HuH-7 (cell line): ENCODE data around the gene DPP3.

Experiments used
- DNase-seq: peaks from one replicate; pipeline ENCODE4 v3.0.0; 2011; ENCODE audit warnings: low spot score

The DPP3 gene

DNA sequence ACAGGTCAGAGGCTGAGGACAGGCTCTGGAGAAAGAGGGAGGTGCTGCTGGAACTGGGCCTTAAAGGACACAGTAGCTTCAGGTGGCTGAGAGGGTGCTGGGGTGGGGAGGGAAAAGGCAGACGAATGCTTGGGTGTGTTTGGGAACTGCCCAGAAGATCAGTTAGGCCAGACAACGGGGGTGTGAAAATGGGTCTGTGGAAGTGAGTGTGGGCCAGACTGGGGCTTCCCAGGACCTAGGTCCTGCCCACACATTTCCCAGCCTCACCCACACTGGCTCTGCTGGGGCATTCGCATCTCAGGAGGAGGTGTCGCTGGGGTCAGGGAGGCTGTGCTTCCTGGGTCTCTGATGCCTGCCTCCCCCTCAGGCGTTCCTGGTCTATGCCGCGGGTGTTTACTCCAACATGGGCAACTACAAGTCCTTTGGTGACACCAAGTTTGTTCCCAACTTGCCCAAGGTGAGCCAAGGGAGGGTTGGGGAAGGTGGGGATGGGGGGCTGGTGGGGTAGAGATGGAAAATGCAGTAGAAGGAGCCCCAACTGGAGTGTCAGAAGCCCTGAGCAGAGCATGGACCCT, 4.7 kb downstream of the DPP3 start:
- DNase-seq, result no peak

DNA sequence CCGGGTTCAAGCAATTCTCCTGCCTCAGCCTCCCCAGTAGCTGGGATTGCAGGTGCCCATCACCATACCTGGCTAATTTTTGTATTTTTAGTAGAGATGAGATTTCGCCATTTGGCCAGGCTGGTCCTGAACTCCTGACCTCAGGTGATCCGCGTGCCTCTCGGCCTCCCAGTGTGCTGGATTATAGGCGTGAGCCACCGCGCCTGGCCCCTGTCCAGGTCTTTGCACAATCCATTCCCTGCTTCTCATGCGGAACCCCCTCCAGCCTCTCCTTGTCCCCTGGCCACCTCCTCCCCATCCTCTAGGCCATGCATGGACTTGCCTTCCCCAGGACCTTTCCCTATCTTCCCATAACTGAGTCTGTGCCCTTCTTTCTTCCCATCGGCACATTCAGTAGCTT, 8.7 kb downstream of the DPP3 start:
- DNase-seq, result no peak

DNA sequence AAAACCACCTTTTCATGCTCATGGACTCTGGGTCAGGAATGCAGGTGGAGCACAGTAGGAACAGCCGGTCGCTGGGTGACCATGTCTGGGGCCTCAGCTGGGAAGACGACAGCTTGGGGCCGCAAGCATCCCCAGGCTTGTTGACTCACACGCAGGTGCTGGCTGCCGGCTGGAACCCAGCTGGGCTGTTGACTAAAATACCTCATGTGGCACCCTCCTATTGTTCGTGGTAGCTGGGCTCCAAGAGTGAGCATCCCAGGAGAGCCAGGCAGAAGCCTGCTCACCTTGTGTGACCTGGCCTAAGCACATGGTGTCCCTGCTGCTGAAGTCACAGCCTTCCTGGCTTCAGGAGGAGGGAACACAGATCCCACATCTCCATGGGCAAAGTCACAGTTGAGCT, 9.4 kb downstream of the DPP3 start:
- DNase-seq, result no peak

DNA sequence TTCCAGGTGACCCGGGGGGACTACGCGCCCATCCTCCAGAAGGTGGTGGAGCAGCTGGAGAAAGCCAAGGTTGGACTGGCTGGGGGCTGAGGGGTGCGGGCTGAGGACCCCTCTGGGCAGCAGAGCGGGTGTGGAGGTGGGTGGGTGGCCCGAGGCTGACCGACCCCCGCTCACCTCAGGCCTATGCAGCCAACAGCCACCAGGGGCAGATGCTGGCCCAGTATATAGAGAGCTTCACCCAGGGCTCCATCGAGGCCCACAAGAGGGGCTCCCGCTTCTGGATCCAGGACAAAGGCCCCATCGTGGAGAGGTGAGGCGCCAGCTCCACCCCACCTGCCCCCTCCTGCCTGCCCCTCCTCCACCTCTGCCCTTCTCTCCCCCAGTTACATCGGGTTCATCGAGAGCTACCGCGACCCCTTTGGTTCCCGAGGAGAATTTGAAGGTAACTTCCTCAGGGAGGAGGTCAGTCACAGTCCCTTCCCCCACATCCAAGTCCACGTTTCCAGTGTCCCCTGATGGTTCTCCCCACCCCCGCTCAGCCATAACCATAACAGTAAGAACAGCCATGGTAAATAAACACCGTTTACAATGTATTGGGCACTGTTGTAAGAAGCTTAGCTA, 11.2 kb downstream of the DPP3 start:
- DNase-seq, result peak; percentile 98

DNA sequence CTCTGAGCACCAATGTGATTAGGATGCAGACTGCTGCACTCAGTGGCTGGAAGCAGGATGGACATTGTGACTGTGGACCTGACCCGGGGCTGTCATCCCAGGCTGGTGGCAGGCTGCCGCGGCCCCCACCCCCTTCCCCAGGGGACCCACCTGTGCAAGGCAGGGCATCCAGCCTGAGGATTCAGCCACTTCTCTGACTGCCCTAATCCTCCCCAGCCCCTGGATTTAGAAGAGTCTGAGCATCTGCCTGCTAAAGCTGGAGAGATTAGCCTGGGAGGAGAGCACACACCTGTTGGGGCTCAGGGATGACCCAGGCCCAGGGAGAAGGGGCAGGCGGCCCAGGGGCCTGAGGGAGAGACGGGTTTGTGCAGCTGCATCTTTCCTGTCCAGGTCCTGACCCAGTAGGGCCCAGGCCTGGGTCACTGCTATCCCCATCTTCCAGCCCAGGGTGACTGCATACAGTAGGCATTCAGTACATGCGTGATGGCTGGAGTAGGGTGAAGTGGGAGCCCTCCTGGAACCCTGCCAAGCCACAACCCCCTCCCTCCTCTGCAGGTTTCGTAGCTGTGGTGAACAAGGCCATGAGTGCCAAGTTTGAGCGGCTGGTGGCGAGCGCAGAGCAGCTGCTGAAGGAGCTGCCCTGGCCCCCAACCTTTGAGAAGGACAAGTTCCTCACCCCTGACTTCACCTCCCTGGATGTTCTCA, 12.1 kb downstream of the DPP3 start:
- DNase-seq, result no peak

DNA sequence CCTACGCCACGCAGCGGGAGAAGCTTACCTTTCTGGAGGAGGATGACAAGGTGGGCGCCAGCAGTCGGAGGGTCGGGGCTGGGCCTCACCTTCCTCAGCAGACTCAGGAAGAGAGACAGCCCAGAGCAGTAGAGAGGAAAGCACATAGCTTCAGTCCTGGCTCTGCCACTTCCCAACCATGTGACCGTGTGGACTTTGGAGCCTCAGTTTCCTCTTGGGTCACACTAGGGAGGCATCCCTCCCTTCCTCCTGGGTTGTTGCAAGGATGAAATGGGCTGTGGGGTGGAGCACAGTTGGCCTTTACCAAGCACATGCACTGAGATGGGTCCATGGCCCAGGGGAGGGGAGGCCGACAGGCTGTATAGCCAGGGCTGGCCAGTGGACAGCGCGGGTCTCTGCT, 12.9 kb downstream of the DPP3 start:
- no peak for DNase-seq

DNA sequence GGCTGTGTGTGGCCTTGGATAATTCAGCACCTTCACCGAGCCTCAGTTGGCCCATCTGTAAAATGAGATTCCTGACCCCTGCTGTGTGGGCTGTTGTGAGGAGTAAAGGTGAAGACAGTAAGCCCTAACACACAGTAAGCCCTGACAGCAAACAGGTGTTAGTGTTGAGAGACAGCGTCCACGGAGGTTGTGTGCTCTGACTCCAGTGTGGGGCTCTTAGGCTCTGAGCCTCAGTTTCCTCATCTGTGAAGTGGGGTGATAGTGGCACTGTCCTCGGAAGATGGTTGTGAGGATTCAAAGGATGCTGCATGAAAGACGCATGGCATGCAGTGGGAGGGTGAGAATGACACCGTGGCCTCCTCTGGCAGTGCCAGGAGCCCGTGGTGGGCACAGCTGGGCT, 14.2 kb downstream of the DPP3 start:
- no peak for DNase-seq

DNA sequence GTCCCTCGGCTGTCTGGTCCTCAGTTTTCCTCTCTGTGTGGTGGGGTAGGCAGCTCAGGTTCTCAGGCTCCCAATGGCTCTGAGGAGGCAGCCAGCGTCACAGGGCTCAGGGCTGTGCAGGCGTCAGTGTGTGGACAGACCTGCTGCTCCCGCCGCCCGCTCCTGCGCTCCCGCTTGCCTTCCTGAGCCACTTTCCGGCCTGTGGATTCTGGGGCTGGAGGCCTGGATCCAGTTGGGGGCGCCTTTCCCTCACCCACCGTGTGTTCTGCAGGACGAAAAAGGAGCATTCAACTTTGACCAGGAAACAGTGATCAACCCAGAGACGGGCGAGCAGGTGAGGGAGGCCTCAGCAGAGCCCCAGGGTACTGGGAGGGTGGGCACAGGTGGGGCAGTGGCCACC, 14.7 kb downstream of the DPP3 start:
- DNase-seq, result peak; percentile 88

DNA sequence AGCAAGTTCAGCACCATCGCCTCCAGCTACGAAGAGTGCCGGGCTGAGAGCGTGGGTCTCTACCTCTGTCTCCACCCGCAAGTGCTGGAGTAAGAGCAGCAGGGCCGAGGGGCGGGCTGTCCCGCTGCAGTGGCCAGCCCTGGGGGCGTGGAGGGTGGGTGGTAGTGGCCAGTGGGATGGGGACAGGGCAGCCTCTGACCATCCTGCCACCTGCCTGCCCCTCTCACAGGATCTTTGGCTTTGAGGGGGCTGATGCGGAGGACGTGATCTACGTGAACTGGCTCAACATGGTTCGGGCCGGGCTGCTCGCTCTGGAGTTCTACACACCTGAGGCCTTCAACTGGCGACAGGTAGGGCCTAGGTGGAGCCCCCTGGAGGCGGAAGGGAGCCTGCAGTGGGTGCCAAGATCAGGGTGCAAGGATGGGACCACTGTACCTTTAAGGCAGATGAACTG, 15.2 kb downstream of the DPP3 start:
- DNase-seq, result no peak

DNA sequence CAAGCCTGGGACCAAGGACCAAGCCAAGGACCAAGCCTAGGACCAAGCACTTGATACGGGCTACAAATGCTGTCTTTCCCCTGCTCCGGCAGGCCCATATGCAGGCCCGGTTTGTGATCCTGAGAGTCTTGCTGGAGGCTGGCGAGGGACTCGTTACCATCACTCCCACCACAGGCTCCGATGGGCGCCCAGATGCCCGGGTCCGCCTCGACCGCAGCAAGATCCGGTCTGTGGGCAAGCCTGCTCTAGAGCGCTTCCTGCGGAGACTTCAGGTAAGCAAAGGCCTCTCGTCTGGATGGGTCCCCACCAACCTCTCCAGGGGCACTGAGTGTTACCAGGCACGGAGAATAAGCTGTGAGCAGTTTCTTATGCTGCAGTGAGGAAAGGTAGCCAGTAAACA, 17.0 kb downstream of the DPP3 start:
- DNase-seq, result no peak

DNA sequence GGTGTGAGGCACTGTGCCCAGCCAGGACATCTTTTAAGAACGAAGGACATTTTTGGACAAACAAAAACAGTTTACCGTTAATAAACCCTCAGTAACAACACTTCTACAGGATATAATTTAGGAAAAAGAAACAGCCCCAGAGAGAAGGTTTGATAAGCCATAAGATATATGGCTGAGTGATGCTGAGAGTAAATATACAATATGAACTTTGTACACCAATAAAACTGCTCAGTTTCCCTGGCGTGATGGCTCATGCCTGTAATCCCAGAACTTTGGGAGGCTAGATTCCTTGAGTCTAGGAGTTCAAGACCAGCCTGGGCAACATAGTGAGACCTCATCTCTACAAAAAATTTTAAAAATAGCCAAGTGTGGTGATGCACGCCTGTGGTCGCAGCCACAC, 18.3 kb downstream of the DPP3 start:
- peak; percentile 89 for DNase-seq

DNA sequence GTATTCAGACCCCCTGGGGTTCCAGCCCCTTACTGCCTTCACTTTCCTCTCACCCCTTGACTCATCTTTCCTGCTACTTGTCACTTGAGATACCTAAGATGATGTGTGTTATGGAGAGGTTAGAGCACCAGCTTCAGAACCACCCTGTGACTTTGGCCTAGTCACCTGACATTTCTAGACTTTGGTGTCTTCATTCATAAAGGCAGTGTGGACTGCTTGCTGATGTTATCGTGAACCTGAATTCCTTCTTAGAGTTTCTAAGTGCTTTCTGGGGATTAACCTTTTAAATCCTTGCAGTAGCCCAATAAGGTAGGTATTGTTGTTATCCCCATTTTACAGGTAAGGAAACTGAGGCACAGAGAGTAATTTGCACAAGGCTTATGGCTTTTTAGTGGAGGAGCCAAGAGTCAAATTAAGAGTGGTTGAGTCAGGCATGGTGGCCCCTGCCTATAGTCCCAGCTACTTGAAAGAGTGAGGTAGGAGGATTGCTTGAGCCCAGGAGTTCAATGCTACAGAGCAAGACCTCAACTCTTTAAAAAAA, 25.1 kb downstream of the DPP3 start:
- DNase-seq, result no peak

DNA sequence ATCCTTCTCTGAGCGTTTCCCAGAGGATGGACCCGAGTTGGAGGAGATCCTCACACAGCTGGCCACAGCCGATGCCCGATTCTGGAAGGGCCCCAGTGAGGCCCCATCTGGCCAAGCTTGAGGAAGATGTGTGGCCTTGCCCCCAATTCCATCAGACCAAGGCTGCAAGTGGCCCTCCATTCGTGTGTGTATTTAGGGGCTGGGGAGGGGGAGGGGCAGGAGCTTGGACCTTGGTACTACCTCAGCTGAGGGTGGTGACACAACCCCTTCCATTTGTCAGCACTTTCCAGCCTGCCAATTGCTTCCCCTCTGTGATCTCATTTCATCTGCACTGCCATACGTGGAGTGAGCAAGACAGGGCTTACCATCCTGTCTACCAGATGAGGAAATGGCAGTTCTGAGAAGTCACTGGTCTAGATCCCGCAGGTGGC, 28.9 kb downstream of the DPP3 start:
- no peak for DNase-seq

DNA sequence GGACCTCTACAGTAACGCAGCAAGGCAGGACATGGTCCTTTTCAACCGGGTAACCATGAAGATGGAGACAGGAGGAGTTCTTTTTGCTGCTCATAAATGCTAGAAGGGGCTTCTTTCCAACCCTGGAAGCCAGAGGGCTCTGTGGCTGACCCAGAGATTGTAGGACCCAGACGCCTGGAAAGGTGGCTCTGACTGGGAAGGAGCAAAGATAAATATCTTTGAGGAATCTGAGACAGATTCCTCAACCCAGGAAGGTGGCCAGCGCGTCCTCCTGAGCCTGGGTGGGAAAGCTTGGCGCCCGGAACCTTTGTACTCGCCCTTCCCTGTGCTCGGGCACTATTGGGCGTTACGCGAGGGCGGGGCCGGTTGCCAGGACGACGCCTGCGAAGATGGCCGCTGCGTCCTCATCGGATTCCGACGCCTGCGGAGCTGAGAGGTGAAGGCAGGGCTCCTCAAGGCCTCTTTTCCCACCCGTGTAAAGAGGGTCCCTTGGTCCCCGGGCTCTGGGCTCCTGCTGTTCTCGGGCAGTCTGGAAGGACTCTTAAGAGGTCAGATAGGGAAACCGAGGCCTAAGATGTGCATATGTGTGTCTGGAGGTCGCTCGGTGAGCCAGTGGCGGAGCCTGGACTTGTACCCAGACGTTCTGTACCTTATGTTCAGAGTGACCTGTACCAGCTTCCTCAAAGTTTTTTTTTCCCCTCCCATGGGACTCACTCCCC, 30.2 kb downstream of the DPP3 start, which contains the start of gene BBS1:
TSS of gene BBS1 (plus strand) at position 365 of the 719 bp plus-strand sequence. CDS start at position 390, 25 bp downstream.
- DNase-seq, result peak; percentile 100

DNA sequence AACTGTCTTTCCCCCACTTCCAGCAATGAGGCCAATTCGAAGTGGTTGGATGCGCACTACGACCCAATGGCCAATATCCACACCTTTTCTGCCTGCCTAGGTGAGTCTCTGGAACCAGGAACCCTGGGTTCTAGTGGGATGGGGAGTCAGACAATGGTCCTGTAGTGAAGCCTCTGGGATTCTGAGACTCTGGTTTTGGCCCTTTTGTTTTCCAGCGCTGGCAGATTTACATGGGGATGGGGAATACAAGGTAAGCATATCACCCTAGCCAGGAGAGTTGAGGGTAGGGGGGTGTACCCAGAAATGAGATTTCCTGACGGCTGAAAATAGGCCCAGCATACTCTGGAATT, 30.7 kb downstream of the DPP3 start:
- no peak for DNase-seq

DNA sequence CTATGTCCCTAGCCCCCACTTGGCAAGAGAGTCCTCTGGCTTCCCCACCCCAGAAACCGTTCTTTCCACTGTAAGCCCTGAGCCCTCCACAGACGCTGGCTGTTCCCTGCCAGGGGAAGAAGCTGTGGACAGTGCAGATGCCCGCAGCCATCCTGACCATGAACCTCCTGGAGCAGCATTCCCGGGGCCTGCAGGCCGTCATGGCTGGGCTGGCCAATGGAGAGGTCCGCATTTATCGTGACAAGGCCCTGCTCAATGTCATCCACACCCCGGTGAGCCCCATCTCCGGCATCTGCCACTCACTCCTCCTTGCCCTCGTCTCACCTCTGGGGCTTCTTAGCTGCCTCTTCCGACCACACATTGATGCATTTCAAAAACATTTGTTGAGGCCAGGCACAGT, 43.4 kb downstream of the DPP3 start:
- no peak for DNase-seq

DNA sequence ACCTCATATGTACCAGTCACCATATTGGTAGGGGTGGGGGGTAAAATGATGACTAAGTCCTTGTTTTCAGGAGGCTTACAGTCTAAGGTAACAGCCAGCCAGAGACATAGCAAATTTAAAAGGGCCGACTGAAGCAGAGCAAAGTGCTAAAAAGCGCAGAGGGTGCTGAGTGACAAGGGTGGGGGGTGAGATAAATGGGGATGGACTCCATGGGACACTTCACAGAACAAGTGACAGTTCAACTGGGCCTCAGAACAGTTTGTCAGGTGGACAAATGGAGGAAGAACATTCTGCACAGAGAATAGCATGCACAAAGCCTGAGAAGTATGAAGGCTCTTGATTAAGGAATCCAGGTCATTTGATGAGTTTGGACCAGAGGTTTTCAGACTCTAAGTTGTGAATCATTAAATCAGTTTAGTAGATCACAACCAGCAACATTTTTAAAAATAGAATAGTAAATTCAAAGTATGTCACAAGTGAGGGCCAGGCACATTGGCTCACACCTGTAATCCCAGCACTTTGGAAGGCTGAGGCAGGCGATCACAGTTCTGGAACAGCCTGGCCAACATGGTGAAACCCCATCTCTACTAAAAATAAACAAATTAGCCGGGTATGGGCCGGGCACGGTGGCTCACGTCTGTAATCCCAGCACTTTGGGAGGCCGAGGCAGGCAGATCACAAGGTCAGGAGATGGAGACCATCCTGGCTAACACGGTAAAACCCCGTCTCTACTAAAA, 44.2 kb downstream of the DPP3 start:
- no peak for DNase-seq

DNA sequence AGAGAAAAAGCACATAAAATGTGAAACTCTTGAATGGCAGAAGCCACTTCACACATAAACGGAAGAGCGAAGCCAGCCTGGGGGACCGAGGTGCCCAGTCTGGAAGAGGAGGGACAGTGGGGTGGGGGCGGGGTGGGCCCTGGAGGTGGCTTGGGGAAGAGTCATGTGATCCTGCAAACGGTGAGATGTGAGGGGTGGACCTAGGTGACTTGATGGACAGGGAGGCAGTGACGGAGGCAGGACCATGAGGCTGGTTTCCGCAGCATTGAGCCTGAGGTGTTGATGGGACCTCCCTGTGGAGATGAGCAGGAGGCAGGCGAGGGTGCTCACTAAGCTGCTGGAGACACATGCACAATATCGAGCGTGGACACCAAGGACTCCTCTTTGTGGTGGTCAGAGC, 48.8 kb downstream of the DPP3 start:
- no peak for DNase-seq

DNA sequence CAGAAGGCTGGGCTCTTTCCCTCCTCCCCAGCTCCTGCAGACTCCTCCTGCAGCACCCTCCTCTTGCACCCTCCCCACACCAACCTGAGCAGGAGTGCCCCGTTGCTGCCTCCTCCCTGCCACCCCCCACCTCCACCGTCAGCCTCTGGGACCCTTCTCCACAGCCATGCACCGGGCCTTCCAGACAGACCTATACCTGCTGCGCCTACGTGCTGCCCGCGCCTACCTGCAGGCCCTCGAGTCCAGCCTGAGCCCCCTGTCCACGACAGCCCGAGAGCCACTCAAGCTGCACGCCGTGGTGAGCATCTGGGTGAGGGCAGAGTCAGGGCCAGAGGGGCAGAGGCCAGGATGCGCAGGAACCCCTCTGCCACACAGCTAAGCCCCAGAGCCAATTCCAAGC, 49.4 kb downstream of the DPP3 start:
- no peak for DNase-seq

DNA sequence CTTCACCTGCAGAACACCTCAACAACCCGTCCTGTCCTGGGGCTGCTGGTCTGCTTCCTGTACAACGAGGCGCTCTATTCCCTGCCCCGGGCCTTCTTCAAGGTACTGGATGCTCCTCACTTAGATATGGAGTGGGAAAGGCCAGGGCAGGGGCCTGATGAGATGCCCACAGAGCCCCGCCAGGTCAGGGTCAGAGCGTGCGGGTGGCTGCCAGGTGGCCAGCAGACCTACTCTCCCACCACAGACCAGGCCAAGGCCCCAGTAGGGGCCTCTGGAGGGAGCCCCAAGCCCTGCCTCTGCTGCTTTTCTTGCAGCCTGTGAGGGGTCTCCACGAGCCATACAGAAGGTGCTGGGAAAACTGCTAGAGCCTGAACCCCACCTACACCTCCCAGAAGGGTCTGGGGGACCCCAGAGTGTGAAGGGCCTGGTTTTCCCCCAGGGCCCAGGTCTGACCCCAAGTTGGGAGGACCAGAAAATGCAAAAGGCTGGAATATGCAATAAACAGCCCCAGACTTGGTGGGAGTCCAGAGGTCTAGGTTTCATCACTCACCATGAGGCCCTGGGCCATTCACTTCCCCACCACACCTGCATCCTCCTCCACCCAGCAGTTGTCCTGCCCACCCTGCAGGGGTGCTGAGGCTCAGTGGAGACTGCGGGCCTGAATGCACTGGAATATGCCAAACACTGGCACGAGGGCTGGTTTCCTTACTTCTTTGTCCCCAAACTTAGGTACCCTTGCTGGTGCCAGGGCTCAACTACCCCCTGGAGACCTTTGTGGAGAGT, 50.9 kb downstream of the DPP3 start:
- peak; percentile 66 for DNase-seq

DNA sequence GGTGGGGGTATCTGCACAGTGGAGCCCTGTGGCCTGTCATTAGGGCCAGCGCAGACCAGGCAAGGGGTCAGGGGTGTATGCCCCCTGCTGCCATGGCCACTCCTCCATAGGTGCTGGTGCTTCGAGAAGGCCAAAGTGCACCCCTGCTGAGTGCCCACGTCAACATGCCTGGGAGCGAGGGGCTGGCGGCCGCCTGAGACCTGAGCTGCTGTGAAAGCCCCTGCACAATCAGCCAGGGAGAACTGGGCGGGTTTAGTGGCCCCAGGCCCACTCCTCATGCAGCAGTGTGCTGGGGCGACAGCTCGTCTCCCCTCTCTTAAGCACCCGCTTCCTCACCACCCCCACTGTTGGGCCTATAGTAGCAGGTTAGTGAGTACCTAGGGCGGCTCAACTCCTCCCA, 51.6 kb downstream of the DPP3 start:
- DNase-seq, result no peak
